Measurements from ENCODE around the gene ADAM17. TPM values are rescaled to one million over a fixed set of nuclear protein-coding genes. Genes with fewer than 3 reads are reported as not detected.

Gene ADAM17
- total and polyA plus RNA-seq, 7 donors: 3.2 to 17.6 (median 12.8) TPM

DNA sequence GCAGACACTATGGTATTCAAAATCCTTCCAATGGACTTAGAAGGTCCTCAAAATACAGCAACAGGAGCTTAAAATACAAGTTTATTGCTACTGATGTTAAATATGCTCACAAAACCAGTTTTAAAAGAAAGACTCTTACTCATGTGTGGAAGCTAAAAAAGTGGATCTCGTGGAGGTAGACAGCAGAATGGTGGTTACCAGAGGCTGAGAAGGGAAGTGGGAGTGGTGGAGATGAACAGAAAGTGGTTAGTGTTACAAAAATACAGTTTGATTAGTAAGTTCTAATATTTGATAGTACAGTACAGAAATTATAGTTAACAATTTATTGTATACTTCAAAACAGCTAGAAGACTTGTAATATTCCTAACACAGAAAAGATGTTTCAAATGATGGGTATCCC lies 12.1 kb downstream of the ADAM17 start:
- Histone ChIP-seq H3K27me3 (no peaks in the 10 kb centered on the region), H3K36me3 (peaks cover 0 to 8% (median 0%) of the 10 kb centered on the region in 4 donors), H3K27ac (no peak overlapping the region), H3K9me3 (no peaks in the 10 kb centered on the region), H3K4me1 (peaks cover 0 to 15% (median 3%) of the 10 kb centered on the region in 4 donors), H3K4me3 (no peak overlapping the region)
- DNase-seq: no peak
- 21 to 41% methylated on average over 1 of the region's 1 CpG for WGBS, 2 donors
- TF ChIP-seq EP300 (IDR thresholded peaks at IDR 0.05) (no peak), POLR2A (IDR thresholded peaks at IDR 0.05) (no peak), POLR2AphosphoS5 (IDR thresholded peaks at IDR 0.05) (no peak)
- TF ChIP-seq, protein P1, sequence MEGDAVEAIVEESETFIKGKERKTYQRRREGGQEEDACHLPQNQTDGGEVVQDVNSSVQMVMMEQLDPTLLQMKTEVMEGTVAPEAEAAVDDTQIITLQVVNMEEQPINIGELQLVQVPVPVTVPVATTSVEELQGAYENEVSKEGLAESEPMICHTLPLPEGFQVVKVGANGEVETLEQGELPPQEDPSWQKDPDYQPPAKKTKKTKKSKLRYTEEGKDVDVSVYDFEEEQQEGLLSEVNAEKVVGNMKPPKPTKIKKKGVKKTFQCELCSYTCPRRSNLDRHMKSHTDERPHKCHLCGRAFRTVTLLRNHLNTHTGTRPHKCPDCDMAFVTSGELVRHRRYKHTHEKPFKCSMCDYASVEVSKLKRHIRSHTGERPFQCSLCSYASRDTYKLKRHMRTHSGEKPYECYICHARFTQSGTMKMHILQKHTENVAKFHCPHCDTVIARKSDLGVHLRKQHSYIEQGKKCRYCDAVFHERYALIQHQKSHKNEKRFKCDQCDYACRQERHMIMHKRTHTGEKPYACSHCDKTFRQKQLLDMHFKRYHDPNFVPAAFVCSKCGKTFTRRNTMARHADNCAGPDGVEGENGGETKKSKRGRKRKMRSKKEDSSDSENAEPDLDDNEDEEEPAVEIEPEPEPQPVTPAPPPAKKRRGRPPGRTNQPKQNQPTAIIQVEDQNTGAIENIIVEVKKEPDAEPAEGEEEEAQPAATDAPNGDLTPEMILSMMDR (IDR thresholded peaks at IDR 0.05): no peak
- intact Hi-C loops (cut with DNase I): no loop called here

GRCh38 chr2:9539531-9539930 lies 16.1 kb downstream of the ADAM17 start:
- no peaks in the 10 kb centered on the region for H3K27me3 ChIP-seq
- intact Hi-C loops (cut with DNase I): no loop called here
- H3K4me1 ChIP-seq: peaks cover 0 to 3% (median 0%) of the 10 kb centered on the region in 4 donors
- DNase-seq: no peak
- 74 to 85% methylated on average over 5 of the region's 5 CpGs for WGBS, 2 donors
- H3K27ac ChIP-seq: peak overlapping the region in 2 of 4 donors; percentile 53 to 58
- peaks cover 0 to 8% (median 3%) of the 10 kb centered on the region in 4 donors for H3K36me3 ChIP-seq
- H3K9me3 ChIP-seq: no peaks in the 10 kb centered on the region
- no peak overlapping the region for H3K4me3 ChIP-seq
- no peak for TF ChIP-seq POLR2AphosphoS5 (IDR thresholded peaks at IDR 0.05)
- TF ChIP-seq, protein P1 (IDR thresholded peaks at IDR 0.05): no peak
- TF ChIP-seq POLR2A (IDR thresholded peaks at IDR 0.05): no peak
- TF ChIP-seq EP300 (IDR thresholded peaks at IDR 0.05): no peak

DNA sequence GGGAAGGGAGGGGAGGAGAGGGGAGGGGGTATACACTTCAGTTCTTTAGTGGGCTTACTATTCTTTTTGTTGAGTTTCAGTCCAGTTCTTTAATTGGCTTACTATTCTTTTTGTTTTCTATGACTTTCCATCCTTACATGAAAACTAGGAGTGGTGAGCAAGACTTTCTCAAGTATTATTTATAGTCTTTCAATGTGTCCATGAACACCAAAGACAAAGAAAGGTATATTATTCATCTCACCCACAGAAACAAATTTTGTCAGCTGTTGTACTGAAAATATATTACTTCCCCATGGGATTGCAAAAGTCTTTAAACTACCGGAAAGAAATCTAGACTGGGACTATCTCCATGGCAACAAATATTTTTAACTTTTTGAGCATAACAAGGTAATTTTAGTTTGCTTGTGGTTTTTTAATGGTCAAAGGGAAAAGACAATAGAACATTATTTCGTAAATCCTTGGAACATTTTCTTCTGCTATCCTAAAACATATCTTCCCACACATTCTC lies 17.6 kb downstream of the ADAM17 start:
- Histone ChIP-seq H3K4me1 (peaks cover 0 to 3% (median 0%) of the 10 kb centered on the region in 4 donors), H3K27me3 (no peaks in the 10 kb centered on the region), H3K9me3 (no peaks in the 10 kb centered on the region), H3K4me3 (no peak overlapping the region), H3K27ac (peak overlapping the region in 3 of 4 donors; percentile 35 to 58 (median 53)), H3K36me3 (peaks cover 0 to 14% (median 3%) of the 10 kb centered on the region in 4 donors)
- intact Hi-C loops (cut with DNase I): no loop called here
- WGBS, 2 donors: 44 to 80% methylated on average over 2 of the region's 2 CpGs
- TF ChIP-seq POLR2AphosphoS5 (IDR thresholded peaks at IDR 0.05) (peak in 3 of 4 donors; percentile 10 to 61 (median 13)), EP300 (IDR thresholded peaks at IDR 0.05) (peak in 1 of 4 donors; percentile 27), POLR2A (IDR thresholded peaks at IDR 0.05) (no peak)
- no peak for DNase-seq

DNA sequence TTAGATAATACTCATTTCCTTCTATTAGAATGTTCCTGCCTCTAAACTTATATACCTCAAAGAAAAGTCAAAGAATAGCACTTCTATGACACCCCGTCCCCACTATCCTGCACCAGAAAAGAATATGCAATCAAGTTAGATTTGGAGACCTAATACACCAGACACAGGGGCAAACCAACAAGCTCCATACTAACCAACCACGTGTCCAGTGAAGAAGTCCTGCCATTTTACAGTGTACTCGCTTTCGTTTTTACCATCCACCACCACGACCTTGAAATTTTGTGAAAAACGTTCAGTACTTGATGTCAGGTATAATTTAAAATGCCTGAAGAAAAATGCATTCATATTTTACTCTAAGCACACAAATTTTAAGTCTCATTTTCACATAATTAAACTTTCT lies 19.1 kb downstream of the ADAM17 start:
- no peak overlapping the region for H3K4me3 ChIP-seq
- TF ChIP-seq POLR2A (IDR thresholded peaks at IDR 0.05) (no peak), EP300 (IDR thresholded peaks at IDR 0.05) (no peak), POLR2AphosphoS5 (IDR thresholded peaks at IDR 0.05) (no peak)
- TF ChIP-seq, protein P1 (IDR thresholded peaks at IDR 0.05): no peak
- no peaks in the 10 kb centered on the region for H3K27me3 ChIP-seq
- peaks cover 0 to 11% (median 5%) of the 10 kb centered on the region in 4 donors for H3K36me3 ChIP-seq
- WGBS, 2 donors: 90 to 94% methylated on average over 6 of the region's 6 CpGs
- no peaks in the 10 kb centered on the region for H3K9me3 ChIP-seq
- no peak overlapping the region for H3K27ac ChIP-seq
- no peaks in the 10 kb centered on the region for H3K4me1 ChIP-seq
- intact Hi-C loops (cut with DNase I): no loop called here
- DNase-seq: no peak

- no peak for DNase-seq
- H3K9me3 ChIP-seq: no peaks in the 10 kb centered on the region
- H3K4me1 ChIP-seq: no peaks in the 10 kb centered on the region
- H3K4me3 ChIP-seq: no peak overlapping the region
- intact Hi-C loops (cut with DNase I): no loop called here
- no peak overlapping the region for H3K27ac ChIP-seq
- TF ChIP-seq EP300 (IDR thresholded peaks at IDR 0.05) (no peak), POLR2A (IDR thresholded peaks at IDR 0.05) (no peak), POLR2AphosphoS5 (IDR thresholded peaks at IDR 0.05) (no peak)
- TF ChIP-seq, protein P1 (IDR thresholded peaks at IDR 0.05): no peak
- 45 to 56% methylated on average over 1 of the region's 1 CpG for WGBS, 2 donors
- H3K36me3 ChIP-seq: peaks cover 0 to 11% (median 5%) of the 10 kb centered on the region in 4 donors
- H3K27me3 ChIP-seq: no peaks in the 10 kb centered on the region
These were observed 20.5 kb downstream of the ADAM17 start for GRCh38 chr2:9535177-9535576.
